Endothelial cell of umbilical vein (primary cell): ENCODE measurements around the gene ATXN10. TPM values are rescaled to one million over a fixed set of nuclear protein-coding genes. Genes with fewer than 3 reads are reported as not detected.

Experiments used
- BruUV-seq: library from RNA; stranded (reverse); fragments of 400-500 nt; replicated peaks from 2 replicates; lab custom pipeline; 2021; lab: Mats Ljungman, UMichigan
- CTCF ChIA-PET: fragments of 300-600, 350-600 bp; sonication (Branson Sonifier 250); formaldehyde crosslinking; loops from one replicate; lab custom pipeline; 2021; ENCODE audit warnings: antibody characterized with exemption, inconsistent platforms; lab: Charles Lee
- POLR2A ChIA-PET: fragments of 300-600, 350-600 bp; sonication (Branson Sonifier 250); formaldehyde crosslinking; loops from one replicate; lab custom pipeline; 2021; ENCODE audit warnings: antibody characterized with exemption, inconsistent platforms; lab: Charles Lee
- DNase-seq: peaks from one replicate; pipeline ENCODE4 v3.0.0-alpha.2; 2011; ENCODE audit warnings: low read depth, low spot score
- FAIRE-seq: peaks from 2 replicates; lab custom pipeline; 2011; peaks lifted over from hg19 to GRCh38; lab: Jason Lieb, UNC
- H2AFZ ChIP-seq: 2 replicates; pipeline ENCODE4 v1.6.0; 2012; ENCODE audit warnings: low read depth, low read length, control low read depth, inconsistent platforms
- H3K27ac ChIP-seq: 2 replicates; pipeline ENCODE4 v1.5.1; 2011; ENCODE audit warnings: low read depth, mild to moderate bottlenecking, control low read depth, low read length, moderate library complexity; ENCODE audit not compliant: insufficient read depth
- H3K27me3 ChIP-seq, 2 experiments: 2 replicates each; pipeline versions ENCODE4 v1.6.0 to v1.6.1; 2011; ENCODE audit warnings: low read length in 2 of 2, mixed read lengths in 1 of 2; ENCODE audit not compliant: control insufficient read depth in 2 of 2, insufficient read depth in 2 of 2
- H3K36me3 ChIP-seq, 2 experiments: 2 replicates in 1 of 2; 3 replicates in 1 of 2; pipeline ENCODE4 v1.5.1; 2011; ENCODE audit warnings: low read length in 2 of 2, mild to moderate bottlenecking in 1 of 2, moderate library complexity in 1 of 2; ENCODE audit not compliant: control insufficient read depth in 2 of 2, insufficient read depth in 2 of 2; ENCODE audit errors: extremely low read depth in 1 of 2
- H3K4me1 ChIP-seq: 3 replicates; pipeline ENCODE4 v1.5.1; 2011; ENCODE audit warnings: mild to moderate bottlenecking, low read length; ENCODE audit not compliant: control insufficient read depth, insufficient read depth; ENCODE audit errors: extremely low read depth
- H3K4me2 ChIP-seq: 2 replicates; pipeline ENCODE4 v1.6.1; 2011; ENCODE audit warnings: low read length, control low read depth, mixed read lengths; ENCODE audit not compliant: insufficient read depth
- H3K4me3 ChIP-seq, 3 experiments: fragments of 200-600 bp in 1 of 3; sonication (generic), shearing (Covaris generic) in 1 of 3; replicated peaks in 1 of 3; 2 replicates each; pipeline ENCODE4 v1.5.1; 2011 to 2016; ENCODE audit warnings: control low read depth in 3 of 3, low read length in 3 of 3, mild to moderate bottlenecking in 2 of 3, inconsistent platforms in 1 of 3, low read depth in 1 of 3, moderate library complexity in 1 of 3; ENCODE audit not compliant: insufficient read depth in 1 of 3
- H3K79me2 ChIP-seq: 2 replicates; pipeline ENCODE4 v1.6.0; 2012; ENCODE audit warnings: low read length, inconsistent platforms; ENCODE audit not compliant: control insufficient read depth, insufficient read depth
- H3K9ac ChIP-seq: replicated peaks from 2 replicates; pipeline ENCODE3; 2011; ENCODE audit warnings: low read length, control low read depth; ENCODE audit not compliant: insufficient read depth; ENCODE audit errors: extremely low read depth
- H3K9me1 ChIP-seq: replicated peaks from 3 replicates; pipeline ENCODE4 v1.6.0; 2011; ENCODE audit warnings: mild to moderate bottlenecking, low read length; ENCODE audit not compliant: control insufficient read depth, insufficient read depth; ENCODE audit errors: extremely low read depth
- H3K9me3 ChIP-seq: replicated peaks from 2 replicates; pipeline ENCODE4 v1.5.1; 2012; ENCODE audit warnings: low read length, inconsistent platforms; ENCODE audit not compliant: control insufficient read depth, insufficient read depth
- H4K20me1 ChIP-seq: replicated peaks from 2 replicates; pipeline ENCODE3; 2011; ENCODE audit warnings: mild to moderate bottlenecking, low read length; ENCODE audit not compliant: control insufficient read depth, insufficient read depth; ENCODE audit errors: extremely low read depth
- EZH2 ChIP-seq: IDR thresholded peaks from 2 replicates; pipeline ENCODE4 v1.6.1; 2012; ENCODE audit warnings: borderline replicate concordance, low read depth, mild to moderate bottlenecking, moderate library complexity, low read length, inconsistent platforms; ENCODE audit not compliant: severe bottlenecking
- FOS ChIP-seq: IDR thresholded peaks from 2 replicates; pipeline ENCODE4 v1.6.1; 2011; ENCODE audit warnings: mild to moderate bottlenecking, low read length, moderate library complexity, borderline replicate concordance; ENCODE audit not compliant: insufficient read depth
- GATA2 ChIP-seq: IDR thresholded peaks from 2 replicates; pipeline ENCODE4 v1.7.0; 2011; ENCODE audit warnings: low read depth, mild to moderate bottlenecking, moderate library complexity, mixed read lengths, low read length; ENCODE audit not compliant: insufficient read length, insufficient read depth
- JUN ChIP-seq: IDR thresholded peaks from 2 replicates; pipeline ENCODE4 v1.6.1; 2011; ENCODE audit warnings: borderline replicate concordance, low read depth; ENCODE audit not compliant: insufficient read length, insufficient read depth
- MYC ChIP-seq: IDR thresholded peaks from one replicate; pipeline ENCODE4 v1.6.1; 2011; ENCODE audit warnings: mild to moderate bottlenecking, low read depth, low read length
- POLR2A ChIP-seq: IDR thresholded peaks from 2 replicates; pipeline ENCODE4 v1.6.1; 2012; ENCODE audit warnings: low read depth, mild to moderate bottlenecking, control low read depth, low read length
- POLR2AphosphoS5 ChIP-seq: IDR thresholded peaks from 2 replicates; pipeline ENCODE4 v1.6.1; 2012; ENCODE audit warnings: low read depth, mild to moderate bottlenecking, control low read depth, low read length, moderate library complexity; ENCODE audit not compliant: insufficient read depth
- dilution Hi-C: fragments of 300-500 bp; cut with MboI; formaldehyde crosslinking; loops from one replicate; pipeline ENCODE4 v1.15.0; 2019; ENCODE audit warnings: low sequenced_read_pairs; ENCODE audit not compliant: extremely low pct_ligation_motif_present
- intact Hi-C: fragments of 100-400 bp; cut with micrococcal nuclease; formaldehyde crosslinking; loops from one replicate; pipeline ENCODE4 v1.10.0; 2022
- polyA plus RNA-seq, 4 experiments: library from polyadenylated mRNA; depleted of rRNA in 3 of 4; stranded (reverse) in 3 of 4; unstranded in 1 of 4; fragments of >200 nt; gene quantifications; 2 replicates each; pipeline versions ENCODE4 v1.2.1 to v1.2.3, GENCODE V29; 2011 to 2012; ENCODE audit warnings: missing spikeins in 1 of 4
- total RNA-seq: library from RNA; stranded (reverse); gene quantifications from 2 replicates; pipeline ENCODE4 v1.2.3, GENCODE V29; 2021
- TF ChIP-seq, protein P1 (sequence below), 2 donors: IDR thresholded peaks; 1 replicate in 1 of 2; 2 replicates in 1 of 2; pipeline ENCODE4 v1.5.1; 2011; ENCODE audit warnings: low read length in 2 of 2, mild to moderate bottlenecking in 2 of 2, moderate library complexity in 2 of 2, control low read depth in 1 of 2, inconsistent platforms in 1 of 2, low read depth in 1 of 2; ENCODE audit not compliant: insufficient read depth in 1 of 2; ENCODE audit errors: extremely low read depth in 1 of 2
- TF ChIP-seq, protein P2 (sequence below): IDR thresholded peaks from 2 replicates; pipeline ENCODE4 v1.6.1; 2011; ENCODE audit not compliant: insufficient read depth, insufficient read length

ATXN10 gene
- total and polyA plus RNA-seq, 2 donors (not counting 3 experiments of a cell fraction or from before 2014, with no cell fraction given), result 73.2 to 91.9 TPM

DNA sequence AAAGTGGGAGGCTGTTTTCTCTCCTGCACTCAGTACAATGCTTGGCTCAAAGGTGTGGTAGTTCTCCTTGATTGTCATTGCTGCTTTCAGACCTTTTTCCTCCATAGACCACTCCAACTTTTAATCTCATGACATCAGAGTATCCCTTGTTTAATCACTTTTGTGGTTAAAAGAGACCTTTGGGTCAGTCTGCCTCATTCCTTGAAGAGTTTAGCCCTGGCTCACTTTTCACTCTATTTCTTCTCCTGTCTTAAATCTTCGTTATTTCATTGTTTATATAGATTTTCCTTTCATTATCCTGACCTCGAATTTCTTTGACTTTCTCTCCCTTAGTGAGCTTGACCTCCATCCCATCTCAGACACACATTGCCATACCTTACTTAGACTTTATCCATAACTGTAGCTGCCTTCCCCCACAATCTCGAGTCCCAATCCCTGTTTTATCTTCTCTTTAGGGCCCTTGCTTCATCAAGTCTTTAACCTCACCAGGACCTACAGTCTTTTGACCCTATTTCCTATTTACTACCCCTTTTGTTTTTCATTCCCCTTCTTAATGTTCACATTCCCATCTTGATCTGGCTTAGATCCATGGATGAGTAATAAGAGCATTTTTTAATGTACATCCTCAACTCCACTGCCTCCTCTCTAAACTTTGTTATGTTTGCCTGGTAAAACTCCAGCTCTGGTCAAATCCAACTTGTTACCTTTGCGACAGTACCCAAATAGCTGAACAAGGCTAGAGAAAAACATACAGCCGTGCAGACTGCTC, 9.5 kb downstream of the ATXN10 start:
- no peak overlapping the region for H2AFZ ChIP-seq
- no peaks in the 10 kb centered on the region for H3K9me3 ChIP-seq
- peaks cover 73% of the 10 kb centered on the region for H3K79me2 ChIP-seq
- H3K27ac ChIP-seq, result no peak overlapping the region
- peaks cover 27% of the 10 kb centered on the region for H4K20me1 ChIP-seq
- DNase-seq, result peak; percentile 35
- H3K4me3 ChIP-seq, result no peak overlapping the region
- no TSS peak for BruUV-seq
- CTCF ChIA-PET, result interaction anchor here (0.9 to 2.0 kb wide), 2 partner anchors 12 to 183 kb away, joined by 4 to 8 read pairs; no protein-coding TSS in a partner anchor
- peaks cover 22% of the 10 kb centered on the region for H3K4me1 ChIP-seq
- H3K9ac ChIP-seq, result no peak overlapping the region
- TF ChIP-seq, protein P1, sequence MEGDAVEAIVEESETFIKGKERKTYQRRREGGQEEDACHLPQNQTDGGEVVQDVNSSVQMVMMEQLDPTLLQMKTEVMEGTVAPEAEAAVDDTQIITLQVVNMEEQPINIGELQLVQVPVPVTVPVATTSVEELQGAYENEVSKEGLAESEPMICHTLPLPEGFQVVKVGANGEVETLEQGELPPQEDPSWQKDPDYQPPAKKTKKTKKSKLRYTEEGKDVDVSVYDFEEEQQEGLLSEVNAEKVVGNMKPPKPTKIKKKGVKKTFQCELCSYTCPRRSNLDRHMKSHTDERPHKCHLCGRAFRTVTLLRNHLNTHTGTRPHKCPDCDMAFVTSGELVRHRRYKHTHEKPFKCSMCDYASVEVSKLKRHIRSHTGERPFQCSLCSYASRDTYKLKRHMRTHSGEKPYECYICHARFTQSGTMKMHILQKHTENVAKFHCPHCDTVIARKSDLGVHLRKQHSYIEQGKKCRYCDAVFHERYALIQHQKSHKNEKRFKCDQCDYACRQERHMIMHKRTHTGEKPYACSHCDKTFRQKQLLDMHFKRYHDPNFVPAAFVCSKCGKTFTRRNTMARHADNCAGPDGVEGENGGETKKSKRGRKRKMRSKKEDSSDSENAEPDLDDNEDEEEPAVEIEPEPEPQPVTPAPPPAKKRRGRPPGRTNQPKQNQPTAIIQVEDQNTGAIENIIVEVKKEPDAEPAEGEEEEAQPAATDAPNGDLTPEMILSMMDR (IDR thresholded peaks at IDR 0.05; ENCODE audit: extremely low read depth in 1 of 2, insufficient read depth in 1 of 2, low read depth in 1 of 2, low read length in 2 of 2), result no peak
- TF ChIP-seq EZH2 (no peak), POLR2A (no peak), GATA2 (peak; percentile 88), JUN (no peak), FOS (peak; percentile 7), POLR2AphosphoS5 (no peak), MYC (no peak)
- TF ChIP-seq, protein P2, sequence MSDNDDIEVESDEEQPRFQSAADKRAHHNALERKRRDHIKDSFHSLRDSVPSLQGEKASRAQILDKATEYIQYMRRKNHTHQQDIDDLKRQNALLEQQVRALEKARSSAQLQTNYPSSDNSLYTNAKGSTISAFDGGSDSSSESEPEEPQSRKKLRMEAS, result no peak
- FAIRE-seq, result no peak
- H3K4me2 ChIP-seq, result peak overlapping the region; percentile 3
- H3K9me1 ChIP-seq, result no peaks in the 10 kb centered on the region
- dilution Hi-C loops, result no loop called here
- no peaks in the 10 kb centered on the region for H3K36me3 ChIP-seq
- POLR2A ChIA-PET, result no interaction called here
- intact Hi-C loops, result no loop called here
- H3K27me3 ChIP-seq, result no peaks in the 10 kb centered on the region
